H1 (cell line): ENCODE measurements around the gene UBE4B. TPM values are rescaled to one million over a fixed set of nuclear protein-coding genes. Genes with fewer than 3 reads are reported as not detected.
"Not testable (repeated sequence)": the region's sequence is repeated elsewhere in the genome, so short reads cannot be mapped to it uniquely, and the experiment has no call there.

ENCODE experiments used
- CTCF ChIA-PET: fragments of 300-600 bp; sonication (Branson Sonifier 250); formaldehyde crosslinking; loops from one replicate; lab custom pipeline; 2021; ENCODE audit not compliant: partially characterized antibody; lab: Charles Lee
- POLR2A ChIA-PET: fragments of 300-600 bp; sonication (Branson Sonifier 250); formaldehyde crosslinking; loops from one replicate; lab custom pipeline; 2021; ENCODE audit warnings: inconsistent platforms; ENCODE audit not compliant: partially characterized antibody; lab: Charles Lee
- DNase-seq, 2 experiments: peaks; one replicate each; pipeline versions ENCODE4 v3.0.0 to v3.0.0-alpha.2; 2010 to 2022; ENCODE audit warnings: low spot score in 2 of 2, low read depth in 1 of 2, mixed read lengths in 1 of 2
- FAIRE-seq: peaks from 2 replicates; lab custom pipeline; 2011; peaks lifted over from hg19 to GRCh38; lab: Jason Lieb, UNC
- H2AFZ ChIP-seq: 2 replicates; pipeline ENCODE4 v1.8.1; 2012; ENCODE audit warnings: low read length, inconsistent platforms
- H2AK5ac ChIP-seq: 2 replicates; pipeline ENCODE4 v1.6.1; 2013; ENCODE audit warnings: low read depth, low read length
- H2BK120ac ChIP-seq: replicated peaks from 2 replicates; pipeline ENCODE3; 2013; ENCODE audit warnings: low read depth, low read length, inconsistent platforms
- H2BK12ac ChIP-seq: 2 replicates; pipeline ENCODE4 v1.6.1; 2013; ENCODE audit warnings: low read depth, low read length
- H2BK15ac ChIP-seq: 2 replicates; pipeline ENCODE4 v1.6.1; 2013; ENCODE audit warnings: low read length
- H2BK20ac ChIP-seq: 2 replicates; pipeline ENCODE4 v1.6.1; 2013; ENCODE audit warnings: low read length
- H2BK5ac ChIP-seq: 2 replicates; pipeline ENCODE4 v1.6.1; 2013; ENCODE audit warnings: low read depth, low read length
- H3K14ac ChIP-seq: 2 replicates; pipeline ENCODE4 v1.6.1; 2013; ENCODE audit warnings: inconsistent platforms; ENCODE audit not compliant: insufficient read length
- H3K18ac ChIP-seq: 2 replicates; pipeline ENCODE4 v1.6.1; 2013; ENCODE audit warnings: low read length; ENCODE audit errors: extremely low read depth
- H3K23ac ChIP-seq: 2 replicates; pipeline ENCODE4 v1.6.1; 2013; ENCODE audit warnings: inconsistent platforms; ENCODE audit not compliant: insufficient read length
- H3K23me2 ChIP-seq: 2 replicates; pipeline ENCODE4 v1.6.1; 2013; ENCODE audit warnings: low read depth, low read length
- H3K27ac ChIP-seq: 2 replicates; pipeline ENCODE4 v1.6.1; 2011; ENCODE audit warnings: low read depth, low read length, inconsistent platforms
- H3K27me3 ChIP-seq, 4 experiments: replicated peaks in 1 of 4; 1 replicate in 1 of 4; 2 replicates in 3 of 4; pipeline versions ENCODE4 v1.6.1 to v1.8.1; 2011 to 2013; ENCODE audit warnings: low read length in 3 of 4, mild to moderate bottlenecking in 3 of 4, inconsistent platforms in 2 of 4, mixed read lengths in 2 of 4, moderate library complexity in 1 of 4; ENCODE audit not compliant: control insufficient read depth in 3 of 4, insufficient read depth in 3 of 4; ENCODE audit errors: extremely low read depth in 1 of 4
- H3K36me3 ChIP-seq, 4 experiments: 2 replicates each; pipeline versions ENCODE4 v1.6.1 to v1.8.1; 2011 to 2013; ENCODE audit warnings: mild to moderate bottlenecking in 4 of 4, low read length in 3 of 4, moderate library complexity in 2 of 4, control low read depth in 1 of 4, inconsistent platforms in 1 of 4; ENCODE audit not compliant: insufficient read depth in 4 of 4, control insufficient read depth in 2 of 4
- H3K4ac ChIP-seq: replicated peaks from 2 replicates; pipeline ENCODE3; 2013; ENCODE audit warnings: low read length, low read depth, mixed read lengths, inconsistent platforms; ENCODE audit not compliant: insufficient read length
- H3K4me1 ChIP-seq, 4 experiments: replicated peaks in 1 of 4; 1 replicate in 1 of 4; 2 replicates in 3 of 4; pipeline versions ENCODE4 v1.6.1 to v1.8.1; 2011 to 2013; ENCODE audit warnings: low read length in 3 of 4, inconsistent platforms in 2 of 4, mixed read lengths in 1 of 4; ENCODE audit not compliant: insufficient read depth in 4 of 4, control insufficient read depth in 3 of 4
- H3K4me2 ChIP-seq, 2 experiments: 2 replicates each; pipeline versions ENCODE4 v1.6.1 to v1.8.1; 2011 to 2013; ENCODE audit warnings: low read depth in 2 of 2, low read length in 2 of 2, control low read depth in 1 of 2, inconsistent platforms in 1 of 2, mild to moderate bottlenecking in 1 of 2; ENCODE audit not compliant: insufficient read depth in 1 of 2
- H3K4me3 ChIP-seq, 4 experiments: fragments of 200-600, 300-600 bp in 1 of 4; sonication (generic), shearing (Covaris generic), sonication (Bioruptor Twin) in 1 of 4; 2 replicates each; pipeline versions ENCODE4 v1.5.1 to v1.8.1; 2011 to 2016; ENCODE audit warnings: low read length in 4 of 4, low read depth in 3 of 4, control low read depth in 2 of 4, inconsistent platforms in 2 of 4, mild to moderate bottlenecking in 2 of 4, mixed read lengths in 1 of 4, moderate library complexity in 1 of 4; ENCODE audit not compliant: insufficient read depth in 2 of 4; ENCODE audit errors: extremely low read depth in 1 of 4
- H3K56ac ChIP-seq: replicated peaks from 2 replicates; pipeline ENCODE3; 2013; ENCODE audit warnings: low read depth, mild to moderate bottlenecking, mixed read lengths, low read length, inconsistent platforms; ENCODE audit not compliant: insufficient read length
- H3K79me1 ChIP-seq: 2 replicates; pipeline ENCODE4 v1.6.1; 2013; ENCODE audit warnings: low read depth, low read length, control low read depth
- H3K79me2 ChIP-seq, 2 experiments: 2 replicates each; pipeline versions ENCODE4 v1.6.1 to v1.8.1; 2012 to 2013; ENCODE audit warnings: low read length in 2 of 2, mild to moderate bottlenecking in 2 of 2, inconsistent platforms in 1 of 2; ENCODE audit not compliant: insufficient read depth in 2 of 2, control insufficient read depth in 1 of 2
- H3K9ac ChIP-seq, 4 experiments: replicated peaks in 1 of 4; 1 replicate in 1 of 4; 2 replicates in 3 of 4; pipeline versions ENCODE4 v1.6.1 to v1.8.1; 2011 to 2013; ENCODE audit warnings: low read depth in 3 of 4, low read length in 3 of 4, control low read depth in 2 of 4, mild to moderate bottlenecking in 2 of 4, moderate library complexity in 2 of 4, inconsistent platforms in 1 of 4; ENCODE audit errors: extremely low read depth in 1 of 4
- H3K9me3 ChIP-seq, 2 experiments: 2 replicates each; pipeline versions ENCODE4 v1.6.1 to v1.8.1; 2012 to 2013; ENCODE audit warnings: mild to moderate bottlenecking in 2 of 2, moderate library complexity in 2 of 2, control low read depth in 1 of 2, inconsistent platforms in 1 of 2, low read depth in 1 of 2, low read length in 1 of 2, mixed read lengths in 1 of 2; ENCODE audit not compliant: insufficient read depth in 2 of 2
- H4K20me1 ChIP-seq, 2 experiments: replicated peaks in 1 of 2; 2 replicates each; pipeline versions ENCODE3 to v1.8.1; 2011 to 2013; ENCODE audit warnings: inconsistent platforms in 2 of 2, low read length in 2 of 2, mild to moderate bottlenecking in 1 of 2; ENCODE audit not compliant: insufficient read depth in 2 of 2, control insufficient read depth in 1 of 2
- H4K5ac ChIP-seq: 2 replicates; pipeline ENCODE4 v1.6.1; 2013; ENCODE audit warnings: low read length, low read depth, mixed read lengths, inconsistent platforms; ENCODE audit not compliant: insufficient read length
- H4K8ac ChIP-seq: 2 replicates; pipeline ENCODE4 v1.8.0; 2013; ENCODE audit warnings: mild to moderate bottlenecking, moderate library complexity, low read length, inconsistent platforms; ENCODE audit not compliant: insufficient read depth; ENCODE audit errors: extremely low read depth
- H4K91ac ChIP-seq: replicated peaks from 2 replicates; pipeline ENCODE3; 2013; ENCODE audit warnings: low read length, mixed read lengths, inconsistent platforms; ENCODE audit not compliant: insufficient read length
- CTCF ChIP-seq, 3 experiments: IDR thresholded peaks; 1 replicate in 2 of 3; 2 replicates in 1 of 3; pipeline versions ENCODE4 v1.5.1 to v1.6.1; 2011; ENCODE audit warnings: low read length in 3 of 3, mild to moderate bottlenecking in 3 of 3, inconsistent platforms in 2 of 3, low read depth in 1 of 3, moderate library complexity in 1 of 3; ENCODE audit not compliant: insufficient read depth in 1 of 3; ENCODE audit errors: control extremely low read depth in 1 of 3
- WGBS, 2 experiments: shearing (Covaris generic) in 1 of 2; methylation state at CpG; one replicate each; pipeline versions ENCODE4 v1.1.6 to v1.1.7; 2013 to 2015; ENCODE audit warnings: low lambda C conversion rate in 2 of 2, mixed read lengths in 2 of 2, inconsistent platforms in 1 of 2, low coverage in 1 of 2, missing lambda C conversion rate in 1 of 2; ENCODE audit not compliant: insufficient replicate concordance in 2 of 2, insufficient coverage in 1 of 2, insufficient read length in 1 of 2; ENCODE audit errors: extremely low coverage in 1 of 2, missing lambda C conversion rate in 1 of 2; 5-methylcytosine and 5-hydroxymethylcytosine counted together
- polyA plus RNA-seq, 7 experiments: library from polyadenylated mRNA; depleted of rRNA in 3 of 7; stranded (reverse) in 5 of 7; unstranded in 2 of 7; fragments of >200 nt in 5 of 7; fragments of 200-250 nt in 2 of 7; gene quantifications; 1 replicate in 5 of 7; 2 replicates in 1 of 7; 4 replicates in 1 of 7; pipeline versions ENCODE4 v1.2.1 to v1.2.3, GENCODE V29; 2011 to 2013; ENCODE audit warnings: missing spikeins in 2 of 7, mixed read lengths in 2 of 7
- total RNA-seq: library from RNA; stranded (reverse); fragmentation: NEBNext Ultra II Directional; extraction: Animal tissue kit (Norgen Biotek cat#: 25700); gene quantifications from 2 replicates; pipeline ENCODE4 v1.2.1, GENCODE V29; 2021

UBE4B gene
- total and polyA plus RNA-seq, 2 of the 8 experiments (the other 6 are each of a cell fraction or from before 2014, with no cell fraction given) = 24.5 to 90.1 TPM

DNA sequence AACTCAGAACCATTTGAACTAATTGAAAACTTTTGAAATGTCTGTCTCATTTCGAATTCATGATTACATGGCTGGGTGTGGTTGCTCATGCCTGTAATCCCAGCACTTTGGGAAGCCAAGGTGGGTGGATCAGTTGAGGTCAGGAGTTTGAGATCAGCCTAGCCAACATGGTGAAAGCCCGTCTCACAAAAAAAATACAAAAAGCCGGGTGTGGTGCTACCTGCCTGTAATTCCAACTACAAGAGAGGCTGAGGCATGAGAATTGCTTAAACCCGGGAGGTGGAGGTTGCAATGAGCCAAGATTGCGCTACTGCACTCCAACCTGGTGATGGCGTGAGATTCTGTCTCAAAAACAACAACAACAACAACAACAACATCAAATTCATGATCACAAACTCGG is 40.6 kb downstream of the UBE4B start:
- H2BK20ac ChIP-seq, H3K27ac ChIP-seq, H2BK12ac ChIP-seq, H2BK120ac ChIP-seq, H3K4ac ChIP-seq, H3K9ac ChIP-seq, H4K8ac ChIP-seq, H3K4me3 ChIP-seq, H3K36me3 ChIP-seq, FAIRE-seq, H4K5ac ChIP-seq, POLR2A ChIA-PET, H2BK15ac ChIP-seq, H3K18ac ChIP-seq, H3K4me2 ChIP-seq, H3K9me3 ChIP-seq, H4K20me1 ChIP-seq, H2BK5ac ChIP-seq, H2AK5ac ChIP-seq, H3K14ac ChIP-seq, H3K4me1 ChIP-seq, H3K56ac ChIP-seq, H3K23me2 ChIP-seq, H4K91ac ChIP-seq, H3K27me3 ChIP-seq, H3K23ac ChIP-seq, H3K79me1 ChIP-seq, DNase-seq, H2AFZ ChIP-seq: not testable (repeated sequence)
- H3K79me2 ChIP-seq = peaks cover 0 to 35% of the 10 kb centered on the region in 2 experiments; a peak in 3 of 4 replicates
- 82% methylated on average over 7 of the region's 7 CpGs; no CpG with 5 or more reads in 1 of the 2 experiments for WGBS, 2 experiments
- TF ChIP-seq CTCF (IDR thresholded peaks at IDR 0.05; ENCODE audit: control extremely low read depth in 1 of 3, insufficient read depth in 1 of 3, low read depth in 1 of 3, low read length in 3 of 3) = peak in 1 of 3 experiments; percentile 4; a peak in 1 of 4 replicates
- CTCF ChIA-PET = interaction anchor here (0.7 to 1.4 kb wide), 2 partner anchors 11 to 19 kb away, joined by 3 read pairs; no protein-coding TSS in a partner anchor
